WERI-Rb-1 (cell line): ENCODE results near the gene TMEM131L.

Experiments
- DNase-seq: peaks from one replicate; pipeline ENCODE4 v3.0.0-alpha.2; 2020
- H3K27ac ChIP-seq: fragments of 250-450 bp; sonication (Bioruptor Pico); 2 replicates; pipeline ENCODE4 v1.5.1; 2020; ENCODE audit warnings: mild to moderate bottlenecking, moderate library complexity
- H3K27me3 ChIP-seq: fragments of 250-450 bp; sonication (Bioruptor Pico); 2 replicates; pipeline ENCODE4 v1.5.1; 2021; ENCODE audit warnings: mild to moderate bottlenecking, low read depth, moderate library complexity; ENCODE audit not compliant: insufficient read depth, severe bottlenecking
- H3K36me3 ChIP-seq: fragments of 250-450 bp; sonication (Bioruptor Pico); 2 replicates; pipeline ENCODE4 v1.5.1; 2020; ENCODE audit warnings: mild to moderate bottlenecking, moderate library complexity
- H3K4me3 ChIP-seq: 2 replicates; pipeline ENCODE4 v1.5.1; 2011; ENCODE audit warnings: low read depth, mild to moderate bottlenecking, control low read depth, low read length
- H3K9me3 ChIP-seq: fragments of 250-450 bp; sonication (Bioruptor Pico); 2 replicates; pipeline ENCODE4 v1.5.1; 2021; ENCODE audit warnings: mild to moderate bottlenecking, moderate library complexity; ENCODE audit not compliant: severe bottlenecking
- TF ChIP-seq, protein P1 (sequence below): IDR thresholded peaks from 2 replicates; pipeline ENCODE4 v1.5.1; 2011; ENCODE audit warnings: low read depth, mild to moderate bottlenecking, control low read depth, inconsistent platforms, low read length

The TMEM131L gene

DNA sequence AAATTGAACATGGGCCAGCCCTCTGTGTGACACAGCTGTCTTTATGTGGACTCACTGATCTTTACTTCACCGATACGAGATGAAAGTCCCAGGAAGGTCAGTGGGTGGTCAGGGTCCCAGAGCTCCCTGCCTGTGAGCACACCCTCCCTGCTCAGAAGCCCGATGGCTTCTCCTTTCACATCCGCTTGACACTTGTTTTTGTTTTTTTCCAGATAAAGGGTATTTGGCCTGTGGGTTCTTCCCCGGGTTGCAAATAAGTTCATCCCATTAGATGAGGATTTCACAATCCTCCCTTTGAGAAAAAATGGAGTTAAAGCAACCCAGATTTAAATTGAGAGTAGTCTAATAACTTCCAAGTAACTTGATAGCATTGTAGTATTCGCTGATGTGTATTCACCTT lies 169.7 kb downstream of the TMEM131L start:
- no peaks in the 10 kb centered on the region for H3K27me3 ChIP-seq

DNA sequence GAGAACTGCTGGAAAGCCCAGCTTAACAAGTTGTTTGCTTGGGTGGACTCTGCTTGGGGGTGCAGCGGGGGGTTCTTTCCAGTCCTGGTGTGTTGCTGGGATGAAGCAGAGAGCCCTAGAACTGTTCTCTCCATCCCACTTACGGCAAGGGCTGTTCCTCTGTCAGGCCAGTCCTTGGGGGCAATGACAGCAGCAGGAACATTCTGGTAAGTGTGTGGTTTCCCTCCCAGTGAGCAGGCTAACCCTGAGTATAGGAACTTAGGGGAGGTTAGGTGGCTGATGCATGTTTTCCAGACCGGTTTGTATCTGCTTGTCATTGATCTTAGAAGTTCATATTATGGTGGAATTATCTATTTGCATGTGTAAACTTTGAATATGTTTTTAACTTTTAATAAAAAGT lies 171.0 kb downstream of the TMEM131L start:
- DNase-seq, result no peak
- TF ChIP-seq, protein P1, sequence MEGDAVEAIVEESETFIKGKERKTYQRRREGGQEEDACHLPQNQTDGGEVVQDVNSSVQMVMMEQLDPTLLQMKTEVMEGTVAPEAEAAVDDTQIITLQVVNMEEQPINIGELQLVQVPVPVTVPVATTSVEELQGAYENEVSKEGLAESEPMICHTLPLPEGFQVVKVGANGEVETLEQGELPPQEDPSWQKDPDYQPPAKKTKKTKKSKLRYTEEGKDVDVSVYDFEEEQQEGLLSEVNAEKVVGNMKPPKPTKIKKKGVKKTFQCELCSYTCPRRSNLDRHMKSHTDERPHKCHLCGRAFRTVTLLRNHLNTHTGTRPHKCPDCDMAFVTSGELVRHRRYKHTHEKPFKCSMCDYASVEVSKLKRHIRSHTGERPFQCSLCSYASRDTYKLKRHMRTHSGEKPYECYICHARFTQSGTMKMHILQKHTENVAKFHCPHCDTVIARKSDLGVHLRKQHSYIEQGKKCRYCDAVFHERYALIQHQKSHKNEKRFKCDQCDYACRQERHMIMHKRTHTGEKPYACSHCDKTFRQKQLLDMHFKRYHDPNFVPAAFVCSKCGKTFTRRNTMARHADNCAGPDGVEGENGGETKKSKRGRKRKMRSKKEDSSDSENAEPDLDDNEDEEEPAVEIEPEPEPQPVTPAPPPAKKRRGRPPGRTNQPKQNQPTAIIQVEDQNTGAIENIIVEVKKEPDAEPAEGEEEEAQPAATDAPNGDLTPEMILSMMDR, result no peak
- Histone ChIP-seq H3K4me3 (no peak overlapping the region), H3K9me3 (no peaks in the 10 kb centered on the region), H3K27me3 (no peaks in the 10 kb centered on the region), H3K27ac (no peak overlapping the region), H3K36me3 (no peaks in the 10 kb centered on the region)

More for the DNA sequence above, 169.7 kb downstream of the TMEM131L start:
- Histone ChIP-seq H3K27ac (no peak overlapping the region), H3K36me3 (no peaks in the 10 kb centered on the region), H3K4me3 (no peak overlapping the region), H3K9me3 (no peaks in the 10 kb centered on the region)
- TF ChIP-seq, protein P1, result no peak
- no peak for DNase-seq

DNA sequence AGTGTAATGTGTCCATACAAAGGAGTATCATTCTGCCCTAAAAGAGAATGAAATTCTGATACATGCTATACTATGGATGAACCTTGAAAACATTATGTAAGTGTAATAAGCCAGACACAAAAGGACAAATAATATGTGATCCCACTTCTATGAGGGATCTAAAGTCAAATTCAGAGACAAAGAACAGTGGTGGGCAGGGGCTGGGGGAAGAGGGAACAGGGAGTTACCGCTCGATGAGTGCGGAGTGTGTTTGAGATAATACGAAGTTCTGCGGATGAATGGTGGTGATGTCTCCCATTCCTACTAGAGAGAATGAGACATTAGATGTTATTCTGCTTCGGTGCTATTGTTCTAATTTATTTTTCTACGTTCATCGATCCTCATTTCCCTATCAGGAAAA lies 171.9 kb downstream of the TMEM131L start:
- Histone ChIP-seq H3K36me3 (no peaks in the 10 kb centered on the region), H3K4me3 (no peak overlapping the region), H3K27me3 (no peaks in the 10 kb centered on the region), H3K9me3 (no peaks in the 10 kb centered on the region), H3K27ac (no peak overlapping the region)
- DNase-seq, result no peak
- TF ChIP-seq, protein P1, result no peak

DNA sequence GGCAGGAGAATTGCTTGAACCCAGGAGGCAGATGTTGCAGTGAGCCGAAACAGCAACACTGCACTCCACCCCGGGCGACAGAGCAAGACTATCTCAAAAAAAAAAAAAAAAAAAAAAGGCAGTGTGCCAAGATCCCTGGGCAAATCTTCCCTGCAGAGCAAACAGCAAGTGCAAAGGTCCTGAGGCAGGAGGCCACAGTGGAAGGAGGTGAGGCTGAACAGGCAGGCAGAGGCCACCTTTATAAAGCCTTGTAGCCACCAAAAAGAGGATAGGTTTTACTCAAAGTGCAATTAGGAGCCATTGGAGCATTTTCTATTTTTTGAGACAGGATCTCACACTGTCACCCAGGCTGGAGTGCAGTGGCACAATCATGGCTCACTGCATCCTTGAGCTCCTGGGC lies 172.8 kb downstream of the TMEM131L start:
- Histone ChIP-seq H3K27ac (no peak overlapping the region), H3K36me3 (no peaks in the 10 kb centered on the region), H3K4me3 (no peak overlapping the region), H3K9me3 (no peaks in the 10 kb centered on the region), H3K27me3 (no peaks in the 10 kb centered on the region)
- TF ChIP-seq, protein P1, result no peak
- DNase-seq, result no peak

DNA sequence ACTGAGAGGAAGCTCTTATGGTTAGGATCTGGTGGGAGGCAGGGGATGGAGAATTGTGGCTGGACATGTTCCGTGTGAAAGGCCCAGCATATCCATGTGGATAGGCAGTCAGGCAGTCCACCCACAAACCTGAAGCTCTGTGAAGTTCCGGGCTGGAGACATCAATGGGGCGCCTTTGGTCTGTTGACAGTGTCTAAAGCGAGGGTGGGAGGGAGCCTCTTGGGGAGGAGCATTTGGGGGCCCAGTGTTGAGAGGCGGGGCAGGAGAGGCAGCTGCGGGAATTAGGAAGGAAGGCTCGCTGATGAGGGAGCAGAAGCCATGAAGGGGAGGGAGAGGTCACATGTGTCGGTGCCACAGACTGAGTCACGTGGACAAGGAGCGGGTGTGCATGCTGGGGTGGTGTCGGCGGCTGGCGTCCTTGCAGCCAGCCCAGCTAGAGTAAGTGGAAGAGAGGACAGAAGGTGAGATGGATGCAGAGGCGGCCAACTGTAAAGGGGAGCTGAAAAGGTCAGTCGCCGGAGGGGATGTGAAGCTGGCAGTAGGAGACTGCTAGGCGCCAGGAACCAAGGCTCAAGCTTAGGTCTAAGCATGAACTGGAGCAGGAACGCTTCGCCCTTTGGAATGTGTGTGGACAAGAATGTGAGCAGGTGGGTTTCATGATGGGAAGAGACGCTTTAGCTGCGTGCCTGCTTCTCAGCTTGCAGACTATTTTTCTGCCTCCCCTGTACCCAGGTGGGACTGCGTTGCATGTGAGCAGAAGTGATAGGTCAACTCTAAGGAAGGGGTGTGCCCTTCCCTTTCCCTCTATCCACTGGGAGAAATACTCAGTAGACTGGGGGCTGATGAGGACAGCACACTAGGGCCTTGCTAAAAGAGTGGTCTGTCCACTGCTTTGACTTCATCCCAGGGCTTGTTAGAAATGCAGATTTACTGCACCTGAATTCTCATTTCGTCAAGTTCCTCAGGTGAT lies 174.0 kb downstream of the TMEM131L start:
- TF ChIP-seq, protein P1, result no peak
- Histone ChIP-seq H3K27ac (no peak overlapping the region), H3K9me3 (peaks cover under 1% of the 10 kb centered on the region), H3K36me3 (no peaks in the 10 kb centered on the region), H3K27me3 (no peaks in the 10 kb centered on the region), H3K4me3 (no peak overlapping the region)
- DNase-seq, result no peak
